NCI-H524 treated with DMSO at 0.1 percent for 48 hours (cell line): ENCODE results near the gene SLC23A2.

Source experiments
- DNase-seq: peaks from one replicate; lab custom pipeline; 2025; lab: John Stamatoyannopoulos, UW

SLC23A2 gene

GRCh38 chr20:4966826-4967751 is 34.2 kb downstream of the SLC23A2 start:
- no peak for DNase-seq

GRCh38 chr20:4962241-4962855 is 39.0 kb downstream of the SLC23A2 start:
- no peak for DNase-seq

- no peak for DNase-seq
These were observed 39.6 kb downstream of the SLC23A2 start for GRCh38 chr20:4961746-4962145.

- no peak for DNase-seq
These were observed 41.7 kb downstream of the SLC23A2 start for GRCh38 chr20:4959592-4959991.

- no peak for DNase-seq
These were observed 43.4 kb downstream of the SLC23A2 start for GRCh38 chr20:4957939-4958362.

GRCh38 chr20:4957187-4957586 is 44.1 kb downstream of the SLC23A2 start:
- DNase-seq, result no peak

GRCh38 chr20:4956200-4956810 is 45.0 kb downstream of the SLC23A2 start:
- no peak for DNase-seq

GRCh38 chr20:4953881-4954280 is 47.4 kb downstream of the SLC23A2 start:
- no peak for DNase-seq

- DNase-seq, result no peak
These were observed 49.1 kb downstream of the SLC23A2 start for GRCh38 chr20:4952229-4952628.

- no peak for DNase-seq
These were observed 50.0 kb downstream of the SLC23A2 start for GRCh38 chr20:4951299-4951698.

- DNase-seq, result no peak
These were observed 50.5 kb downstream of the SLC23A2 start for GRCh38 chr20:4950841-4951240.

GRCh38 chr20:4950437-4950836 is 50.9 kb downstream of the SLC23A2 start:
- DNase-seq, result no peak

- DNase-seq, result no peak
These were observed 51.5 kb downstream of the SLC23A2 start for GRCh38 chr20:4949833-4950178.

GRCh38 chr20:4947817-4948559 is 53.3 kb downstream of the SLC23A2 start:
- no peak for DNase-seq

GRCh38 chr20:4946986-4947385 is 54.3 kb downstream of the SLC23A2 start:
- DNase-seq, result no peak

GRCh38 chr20:4946585-4946984 is 54.7 kb downstream of the SLC23A2 start:
- DNase-seq, result no peak

- DNase-seq, result peak; percentile 94
These were observed 56.6 kb downstream of the SLC23A2 start for GRCh38 chr20:4944518-4945313.

GRCh38 chr20:4942331-4942730 is 59.0 kb downstream of the SLC23A2 start:
- DNase-seq, result no peak

GRCh38 chr20:4937407-4938319 is 63.6 kb downstream of the SLC23A2 start:
- DNase-seq, result no peak

- no peak for DNase-seq
These were observed 64.4 kb downstream of the SLC23A2 start for GRCh38 chr20:4936851-4937406.
